Heart left ventricle (tissue), 16 donors: ENCODE measurements around the gene FLT4. TPM values are rescaled to one million over a fixed set of nuclear protein-coding genes. Genes with fewer than 3 reads are reported as not detected.

ENCODE experiments used
- ATAC-seq, 4 donors: fragments of 200-7000 bp; cut with Tn5 transposase; one replicate each; pipeline ENCODE4 v1.9.1; 2020 to 2022; ENCODE audit warnings: moderate library complexity in 4 of 4, mild to moderate bottlenecking in 3 of 4, moderate number of reproducible peaks in 1 of 4
- DNase-seq, 5 donors: peaks; one replicate each; pipeline ENCODE4 v3.0.0-alpha.2; 2020
- H3K27ac ChIP-seq, 12 donors: fragments of 200-600 bp; sonication (generic) in 4 of 12; one replicate each; pipeline versions ENCODE4 v1.5.0 to v1.8.0; 2016 to 2022; ENCODE audit warnings: mild to moderate bottlenecking in 2 of 12
- H3K27me3 ChIP-seq, 9 donors: fragments of 200-600 bp; sonication (generic) in 2 of 9; one replicate each; pipeline versions ENCODE4 v1.5.1 to v1.8.0; 2016 to 2022; ENCODE audit warnings: mild to moderate bottlenecking in 3 of 9
- H3K36me3 ChIP-seq, 9 donors: fragments of 200-600 bp; sonication (generic) in 2 of 9; one replicate each; pipeline versions ENCODE4 v1.5.0 to v1.8.0; 2018 to 2022; ENCODE audit warnings: mild to moderate bottlenecking in 2 of 9
- H3K4me1 ChIP-seq, 12 donors: fragments of 200-600 bp; sonication (generic) in 4 of 12; one replicate each; pipeline versions ENCODE4 v1.5.0 to v1.8.0; 2016 to 2022; ENCODE audit warnings: mild to moderate bottlenecking in 3 of 12
- H3K4me3 ChIP-seq, 12 donors: fragments of 200-600 bp; sonication (generic) in 4 of 12; one replicate each; pipeline versions ENCODE4 v1.5.0 to v1.8.0; 2017 to 2022; ENCODE audit warnings: mild to moderate bottlenecking in 9 of 12, moderate library complexity in 4 of 12
- H3K9me3 ChIP-seq, 12 donors: fragments of 200-600 bp; sonication (generic) in 4 of 12; one replicate each; pipeline versions ENCODE4 v1.5.0 to v1.8.0; 2016 to 2022; ENCODE audit warnings: mild to moderate bottlenecking in 1 of 12
- POLR2A ChIP-seq, 2 donors: fragments of 450-650 bp; IDR thresholded peaks; one replicate each; pipeline ENCODE4 v1.6.1; 2017; ENCODE audit warnings: antibody characterized with exemption in 2 of 2, mild to moderate bottlenecking in 2 of 2, moderate library complexity in 2 of 2
- WGBS, 4 donors: extraction: QIAGEN DNeasy Blood & Tissue Kit in 2 of 4; methylation state at CpG; one replicate each; pipeline versions ENCODE4 v1.1.5 to v1.1.7; 2013 to 2018; 5-methylcytosine and 5-hydroxymethylcytosine counted together
- intact Hi-C, 10 donors: fragments of 100-400 bp; cut with DNase I; formaldehyde crosslinking; loops; one replicate each; pipeline versions ENCODE4 v1.11.1 to v1.14.2; 2022
- polyA plus RNA-seq, 2 donors: library from polyadenylated mRNA; stranded (reverse); fragments of 200-250 nt; gene quantifications; one replicate each; pipeline ENCODE4 v1.2.3, GENCODE V29; 2013
- total RNA-seq, 9 donors: library from RNA; depleted of rRNA in 2 of 9; stranded (reverse); fragments of >200 nt in 2 of 9; fragmentation: NEBNext Ultra II Directional in 3 of 9; extraction: Animal tissue kit (Norgen Biotek cat#: 25700) in 3 of 9; gene quantifications; one replicate each; pipeline versions ENCODE4 v1.1.0 to v1.2.4, GENCODE V29; 2016 to 2023
- TF ChIP-seq, protein P1 (sequence below), 12 donors: fragments of 200-600 bp; sonication (generic) in 4 of 12; IDR thresholded peaks; one replicate each; pipeline versions ENCODE4 v1.5.0 to v1.8.0; 2018 to 2022; ENCODE audit warnings: antibody characterized with exemption in 12 of 12, mild to moderate bottlenecking in 5 of 12
- donor health status: ischemic (EF 13 %, LVEDD 7.1; RV severe dilation, severe dysfunction).
- donor health status: healthy with polysubstance abuse.
- donor health status: DM: no; HTN: yes; CAD: no.
- donor health status: DM: no; HTN: no; CAD: no.
- donor health status: ischemic (EF 25% LVEDD 6.9; RV normal size, moderate dysfunction).
- donor health status: ischemic (EF 25% LVEDD 5.7; RV mildly dilated, moderate dysfunction).
- donor health status: healthy.
- donor health status: DM: yes; HTN: yes; CAD: no.
- donor health status: ischemic (EF 35%, LVEDD 5.7; RV mildly dilated, moderate dysfunction).
- donor health status: nonischemic (EF 11% LVEDD 7.7; RV severe dilation, severe dysfunction).
- donor health status: DM: yes; HTN: yes; CAD: no.
- donor health status: PGD.
- donor health status: ischemic (EF 29% LVEDD 5.4; RV normal size, mild dysfunction).
- donor health status: nonischemic (EF 23%, LVEDD 6.1; RV moderate dilation, normal function).

FLT4 gene
- total and polyA plus RNA-seq, 11 donors: 2.1 to 13.7 (median 6.3) TPM

DNA sequence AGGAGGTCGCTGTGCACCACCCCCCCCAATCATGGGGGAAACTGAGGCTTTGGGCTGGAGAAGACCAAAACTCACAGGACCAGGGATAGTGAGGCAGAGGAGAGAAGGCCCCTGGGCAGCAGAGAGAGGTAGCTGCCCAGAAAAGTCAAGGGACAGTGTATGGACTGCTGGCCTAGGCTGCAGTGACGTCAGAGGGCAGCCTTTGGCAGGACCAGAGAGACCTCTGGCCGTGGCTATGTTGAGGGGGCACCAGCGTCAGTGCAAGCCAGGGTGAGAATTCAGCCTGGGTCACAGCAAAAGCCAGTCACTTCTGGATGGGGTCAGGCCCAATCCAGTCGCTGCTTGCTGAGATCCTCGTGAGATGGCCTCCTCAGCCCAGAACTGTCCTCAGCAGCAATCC is 26.5 kb downstream of the FLT4 start:
- H3K27ac ChIP-seq: peak overlapping the region in 7 of 12 donors; percentile 30 to 66 (median 51)
- TF ChIP-seq, protein P1, sequence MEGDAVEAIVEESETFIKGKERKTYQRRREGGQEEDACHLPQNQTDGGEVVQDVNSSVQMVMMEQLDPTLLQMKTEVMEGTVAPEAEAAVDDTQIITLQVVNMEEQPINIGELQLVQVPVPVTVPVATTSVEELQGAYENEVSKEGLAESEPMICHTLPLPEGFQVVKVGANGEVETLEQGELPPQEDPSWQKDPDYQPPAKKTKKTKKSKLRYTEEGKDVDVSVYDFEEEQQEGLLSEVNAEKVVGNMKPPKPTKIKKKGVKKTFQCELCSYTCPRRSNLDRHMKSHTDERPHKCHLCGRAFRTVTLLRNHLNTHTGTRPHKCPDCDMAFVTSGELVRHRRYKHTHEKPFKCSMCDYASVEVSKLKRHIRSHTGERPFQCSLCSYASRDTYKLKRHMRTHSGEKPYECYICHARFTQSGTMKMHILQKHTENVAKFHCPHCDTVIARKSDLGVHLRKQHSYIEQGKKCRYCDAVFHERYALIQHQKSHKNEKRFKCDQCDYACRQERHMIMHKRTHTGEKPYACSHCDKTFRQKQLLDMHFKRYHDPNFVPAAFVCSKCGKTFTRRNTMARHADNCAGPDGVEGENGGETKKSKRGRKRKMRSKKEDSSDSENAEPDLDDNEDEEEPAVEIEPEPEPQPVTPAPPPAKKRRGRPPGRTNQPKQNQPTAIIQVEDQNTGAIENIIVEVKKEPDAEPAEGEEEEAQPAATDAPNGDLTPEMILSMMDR (IDR thresholded peaks at IDR 0.05): no peak
- no peak for TF ChIP-seq POLR2A (IDR thresholded peaks at IDR 0.05)
- no peak for ATAC-seq
- no peak for DNase-seq
- no peaks in the 10 kb centered on the region for H3K9me3 ChIP-seq
- H3K27me3 ChIP-seq: peaks cover 0 to 18% (median 2%) of the 10 kb centered on the region in 9 donors
- no peak overlapping the region for H3K4me3 ChIP-seq
- WGBS, 4 donors: 80 to 93% (median 88%) methylated on average over 4 to 6 of the region's 6 CpGs
- intact Hi-C loops: no loop called here
- peaks cover 0 to 13% (median 0%) of the 10 kb centered on the region in 9 donors for H3K36me3 ChIP-seq
- H3K4me1 ChIP-seq: peaks cover 0 to 18% (median 3%) of the 10 kb centered on the region in 12 donors

DNA sequence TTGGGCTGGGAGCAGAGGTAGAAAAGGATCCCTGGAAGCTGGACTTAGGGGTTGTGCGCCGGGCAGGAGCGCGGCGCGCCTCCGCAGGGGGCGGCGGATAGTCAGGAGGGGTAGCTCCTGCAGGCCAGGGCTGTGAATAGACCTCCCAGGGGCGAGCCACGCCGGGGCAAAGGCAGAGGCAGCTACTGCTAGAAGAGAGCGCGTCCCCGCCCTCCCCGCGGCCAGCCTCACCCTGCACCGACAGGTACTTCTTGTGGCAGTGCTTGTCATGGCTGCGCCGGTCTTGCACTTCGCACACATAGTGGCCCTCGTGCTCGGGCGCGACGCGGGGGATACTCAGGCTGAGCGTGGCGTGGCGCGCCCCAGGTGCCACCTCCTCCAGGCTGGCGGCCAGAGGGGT is 28.1 kb downstream of the FLT4 start:
- TF ChIP-seq, protein P1 (IDR thresholded peaks at IDR 0.05): no peak
- no peak for TF ChIP-seq POLR2A (IDR thresholded peaks at IDR 0.05)
- peaks cover 0 to 18% (median 3%) of the 10 kb centered on the region in 12 donors for H3K4me1 ChIP-seq
- peaks cover 0 to 18% (median 2%) of the 10 kb centered on the region in 9 donors for H3K27me3 ChIP-seq
- H3K27ac ChIP-seq: no peak overlapping the region
- no peak for ATAC-seq
- 80 to 94% (median 82%) methylated on average over 25 to 32 of the region's 32 CpGs for WGBS, 4 donors
- no peak overlapping the region for H3K4me3 ChIP-seq
- no peak for DNase-seq
- intact Hi-C loops: no loop called here
- H3K36me3 ChIP-seq: peaks cover 0 to 18% (median 0%) of the 10 kb centered on the region in 9 donors
- no peaks in the 10 kb centered on the region for H3K9me3 ChIP-seq

DNA sequence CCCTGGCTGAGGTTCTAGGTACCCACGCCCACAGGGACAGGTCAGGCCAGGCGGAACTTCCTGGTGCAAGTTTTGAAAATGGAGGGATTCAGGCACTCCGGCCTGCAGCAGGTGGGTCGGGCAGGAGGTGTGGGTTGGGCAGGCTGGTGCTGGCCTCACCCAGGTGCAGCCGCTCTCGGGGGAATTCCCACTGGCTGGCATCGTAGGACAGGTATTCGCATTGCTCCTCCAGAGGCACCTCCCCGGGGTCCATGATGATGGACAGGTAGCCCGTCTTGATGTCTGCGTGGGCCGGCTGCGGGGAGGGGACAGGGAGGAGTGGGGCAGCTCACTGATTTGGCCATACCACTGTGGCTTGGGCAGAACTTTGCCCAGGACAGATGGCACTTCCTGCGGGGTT is 29.4 kb downstream of the FLT4 start:
- H3K4me3 ChIP-seq: no peak overlapping the region
- no peak for ATAC-seq
- TF ChIP-seq, protein P1 (IDR thresholded peaks at IDR 0.05): no peak
- no peak for TF ChIP-seq POLR2A (IDR thresholded peaks at IDR 0.05)
- whole genome bisulfite sequencing, 4 donors: 83 to 96% (median 92%) methylated on average over 9 to 14 of the region's 14 CpGs
- H3K4me1 ChIP-seq: peaks cover 0 to 18% (median 3%) of the 10 kb centered on the region in 12 donors
- H3K27me3 ChIP-seq: peaks cover 0 to 18% (median 2%) of the 10 kb centered on the region in 9 donors
- peaks cover 0 to 3% (median 0%) of the 10 kb centered on the region in 12 donors for H3K9me3 ChIP-seq
- no peak overlapping the region for H3K27ac ChIP-seq
- no peak for DNase-seq
- peaks cover 0 to 20% (median 0%) of the 10 kb centered on the region in 9 donors for H3K36me3 ChIP-seq
- intact Hi-C loops: no loop called here

DNA sequence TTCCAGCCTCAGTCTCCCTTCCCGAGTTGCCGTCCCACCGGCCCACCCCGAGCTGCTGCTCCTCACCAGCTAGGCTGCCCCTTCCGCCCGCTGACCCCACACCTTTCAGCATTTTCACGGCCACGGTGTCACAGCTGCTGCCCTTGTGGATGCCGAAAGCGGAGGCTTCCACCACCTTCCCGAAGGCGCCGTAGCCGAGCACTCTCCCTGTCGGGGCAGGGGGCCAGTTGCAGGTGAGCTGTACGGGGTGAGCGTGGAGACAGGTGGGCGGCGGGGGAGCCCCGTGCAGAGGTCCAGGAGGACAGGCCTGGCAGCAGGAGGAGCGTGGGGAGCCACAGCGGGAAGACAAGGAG is 29.9 kb downstream of the FLT4 start:
- peaks cover 0 to 18% (median 3%) of the 10 kb centered on the region in 12 donors for H3K4me1 ChIP-seq
- no peak for DNase-seq
- 75 to 84% (median 79%) methylated on average over 22 of the region's 22 CpGs for WGBS, 4 donors

More for the DNA sequence above, 29.9 kb downstream of the FLT4 start:
- peaks cover 0 to 6% (median 0%) of the 10 kb centered on the region in 12 donors for H3K9me3 ChIP-seq
- no peak overlapping the region for H3K27ac ChIP-seq
- intact Hi-C loops: no loop called here
- TF ChIP-seq, protein P1 (IDR thresholded peaks at IDR 0.05): no peak
- no peak for TF ChIP-seq POLR2A (IDR thresholded peaks at IDR 0.05)
- H3K4me3 ChIP-seq: no peak overlapping the region
- no peak for ATAC-seq
- H3K36me3 ChIP-seq: peaks cover 0 to 20% (median 0%) of the 10 kb centered on the region in 9 donors
- peaks cover 0 to 18% (median 2%) of the 10 kb centered on the region in 9 donors for H3K27me3 ChIP-seq
